ENCODE results near the gene WDR35.
"Not testable (repeated sequence)": the region's sequence is repeated elsewhere in the genome, so short reads cannot be mapped to it uniquely, and the experiment has no call there.

WDR35 gene

GRCh38 chr2:19882286-19882685, 107.6 kb downstream of the WDR35 start:
- DNase-seq (ENCODE audit: low read depth), result no peak
- no peak overlapping the region for H3K4me3 ChIP-seq (ENCODE audit: control insufficient read depth, low read depth, low read length)
- no peak for TF ChIP-seq CTCF (conservative IDR thresholded peaks at IDR 0.05; ENCODE audit: control insufficient read depth, insufficient read depth, low read depth, low read length)

GRCh38 chr2:19881908-19882265, 108.0 kb downstream of the WDR35 start:
- DNase-seq (ENCODE audit: low read depth), result no peak
- TF ChIP-seq CTCF (conservative IDR thresholded peaks at IDR 0.05; ENCODE audit: control insufficient read depth, insufficient read depth, low read depth, low read length), result no peak
- H3K4me3 ChIP-seq (ENCODE audit: control insufficient read depth, low read depth, low read length), result no peak overlapping the region

GRCh38 chr2:19881221-19881907, 108.5 kb downstream of the WDR35 start:
- no peak for DNase-seq (ENCODE audit: low read depth)
- TF ChIP-seq CTCF (conservative IDR thresholded peaks at IDR 0.05; ENCODE audit: control insufficient read depth, insufficient read depth, low read depth, low read length), result no peak
- H3K4me3 ChIP-seq (ENCODE audit: control insufficient read depth, low read depth, low read length), result no peak overlapping the region

GRCh38 chr2:19880191-19880590, 109.7 kb downstream of the WDR35 start:
- H3K4me3 ChIP-seq (ENCODE audit: control insufficient read depth, low read depth, low read length); DNase-seq (ENCODE audit: low read depth): not testable (repeated sequence)

- peak; percentile 47 for DNase-seq (ENCODE audit: low read depth)
- H3K4me3 ChIP-seq (ENCODE audit: control insufficient read depth, low read depth, low read length), result no peak overlapping the region
- no peak for TF ChIP-seq CTCF (conservative IDR thresholded peaks at IDR 0.05; ENCODE audit: control insufficient read depth, insufficient read depth, low read depth, low read length)
Measured at GRCh38 chr2:19879120-19879519, 110.8 kb downstream of the WDR35 start.

- no peak for DNase-seq (ENCODE audit: low read depth)
- TF ChIP-seq CTCF (conservative IDR thresholded peaks at IDR 0.05; ENCODE audit: control insufficient read depth, insufficient read depth, low read depth, low read length), result no peak
- no peak overlapping the region for H3K4me3 ChIP-seq (ENCODE audit: control insufficient read depth, low read depth, low read length)
Measured at GRCh38 chr2:19878268-19879046, 111.4 kb downstream of the WDR35 start.

GRCh38 chr2:19876751-19877150, 113.2 kb downstream of the WDR35 start:
- H3K4me3 ChIP-seq (ENCODE audit: control insufficient read depth, low read depth, low read length), result no peak overlapping the region
- no peak for DNase-seq (ENCODE audit: low read depth)
- TF ChIP-seq CTCF (conservative IDR thresholded peaks at IDR 0.05; ENCODE audit: control insufficient read depth, insufficient read depth, low read depth, low read length), result no peak
